ENCODE data around the gene NDUFB10. TPM values are rescaled to one million over a fixed set of nuclear protein-coding genes. Genes with fewer than 3 reads are reported as not detected.

NDUFB10 gene
- total and polyA plus RNA-seq, 8 donors = 28.6 to 285 (median 92.9) TPM

- Histone ChIP-seq H3K27me3 (peaks cover 0 to 45% (median 3%) of the 10 kb centered on the region in 3 donors), H3K36me3 (peaks cover 43 to 49% (median 48%) of the 10 kb centered on the region in 4 donors), H3K4me1 (peaks cover 21 to 44% (median 36%) of the 10 kb centered on the region in 4 donors), H3K9me3 (no peaks in the 10 kb centered on the region), H3K27ac (no peak overlapping the region), H3K4me3 (peak overlapping the region in 2 of 4 donors; percentile 97 to 99)
- 89 to 93% (median 91%) methylated on average over 14 to 16 of the region's 16 CpGs for WGBS, 5 donors
- no peak for DNase-seq
- TF ChIP-seq, protein P1, sequence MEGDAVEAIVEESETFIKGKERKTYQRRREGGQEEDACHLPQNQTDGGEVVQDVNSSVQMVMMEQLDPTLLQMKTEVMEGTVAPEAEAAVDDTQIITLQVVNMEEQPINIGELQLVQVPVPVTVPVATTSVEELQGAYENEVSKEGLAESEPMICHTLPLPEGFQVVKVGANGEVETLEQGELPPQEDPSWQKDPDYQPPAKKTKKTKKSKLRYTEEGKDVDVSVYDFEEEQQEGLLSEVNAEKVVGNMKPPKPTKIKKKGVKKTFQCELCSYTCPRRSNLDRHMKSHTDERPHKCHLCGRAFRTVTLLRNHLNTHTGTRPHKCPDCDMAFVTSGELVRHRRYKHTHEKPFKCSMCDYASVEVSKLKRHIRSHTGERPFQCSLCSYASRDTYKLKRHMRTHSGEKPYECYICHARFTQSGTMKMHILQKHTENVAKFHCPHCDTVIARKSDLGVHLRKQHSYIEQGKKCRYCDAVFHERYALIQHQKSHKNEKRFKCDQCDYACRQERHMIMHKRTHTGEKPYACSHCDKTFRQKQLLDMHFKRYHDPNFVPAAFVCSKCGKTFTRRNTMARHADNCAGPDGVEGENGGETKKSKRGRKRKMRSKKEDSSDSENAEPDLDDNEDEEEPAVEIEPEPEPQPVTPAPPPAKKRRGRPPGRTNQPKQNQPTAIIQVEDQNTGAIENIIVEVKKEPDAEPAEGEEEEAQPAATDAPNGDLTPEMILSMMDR (IDR thresholded peaks at IDR 0.05) = no peak
- TF ChIP-seq EP300 (IDR thresholded peaks at IDR 0.05) (no peak), POLR2A (IDR thresholded peaks at IDR 0.05) (no peak), POLR2AphosphoS5 (IDR thresholded peaks at IDR 0.05) (no peak)
- intact Hi-C loops (cut with DNase I; ENCODE audit: low total_unique reads) = no loop called here
These were observed 14.3 kb downstream of the NDUFB10 start for GRCh38 chr16:1973461-1974156.

GRCh38 chr16:1974157-1975070, 15.1 kb downstream of the NDUFB10 start:
- Histone ChIP-seq H3K4me1 (peaks cover 24 to 49% (median 44%) of the 10 kb centered on the region in 4 donors), H3K4me3 (no peak overlapping the region), H3K36me3 (peaks cover 43 to 53% (median 52%) of the 10 kb centered on the region in 4 donors), H3K27ac (no peak overlapping the region), H3K27me3 (peaks cover 0 to 53% (median 11%) of the 10 kb centered on the region in 3 donors), H3K9me3 (no peaks in the 10 kb centered on the region)
- DNase-seq = no peak
- WGBS, 5 donors = 92 to 95% (median 93%) methylated on average over 30 to 42 of the region's 42 CpGs
- no peak for TF ChIP-seq POLR2AphosphoS5 (IDR thresholded peaks at IDR 0.05)
- TF ChIP-seq, protein P1 (IDR thresholded peaks at IDR 0.05) = no peak
- no peak for TF ChIP-seq POLR2A (IDR thresholded peaks at IDR 0.05)
- TF ChIP-seq EP300 (IDR thresholded peaks at IDR 0.05) = no peak
- intact Hi-C loops (cut with DNase I; ENCODE audit: low total_unique reads) = no loop called here

DNA sequence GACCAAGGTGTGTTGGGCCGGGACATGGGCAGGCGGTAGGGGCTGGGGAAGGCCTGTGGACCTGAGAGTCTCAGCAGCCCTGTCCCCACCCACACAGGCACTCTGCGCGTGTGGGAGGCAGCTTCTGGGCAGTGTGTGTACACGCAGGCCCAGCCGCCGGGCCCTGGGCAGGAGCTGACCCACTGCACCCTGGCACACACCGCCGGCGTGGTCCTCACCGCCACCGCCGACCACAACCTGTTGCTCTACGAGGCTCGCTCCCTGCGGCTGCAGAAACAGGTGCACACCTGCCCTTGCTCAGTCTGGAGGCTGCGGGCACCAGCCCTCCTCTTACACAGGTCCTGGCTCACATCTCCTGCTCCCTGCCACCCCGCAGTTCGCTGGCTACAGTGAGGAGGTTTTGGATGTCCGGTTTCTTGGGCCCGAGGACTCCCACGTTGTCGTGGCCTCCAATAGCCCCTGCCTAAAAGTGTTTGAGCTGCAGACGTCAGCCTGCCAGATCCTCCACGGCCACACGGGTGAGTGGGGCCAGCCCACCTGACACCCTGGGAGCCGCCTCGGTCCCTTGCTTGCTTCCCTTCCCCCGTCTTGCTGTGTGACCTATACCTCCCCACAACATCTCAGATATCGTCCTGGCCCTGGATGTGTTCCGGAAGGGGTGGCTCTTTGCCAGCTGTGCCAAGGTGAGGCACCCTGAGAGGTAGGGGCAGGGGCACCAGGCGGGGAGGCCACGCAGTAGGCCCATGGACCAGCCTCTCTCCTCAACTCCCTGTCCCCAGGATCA, 16.3 kb downstream of the NDUFB10 start:
- no peak for TF ChIP-seq POLR2AphosphoS5 (IDR thresholded peaks at IDR 0.05)
- no peak for TF ChIP-seq POLR2A (IDR thresholded peaks at IDR 0.05)
- TF ChIP-seq, protein P1 (IDR thresholded peaks at IDR 0.05) = no peak
- no peak for TF ChIP-seq EP300 (IDR thresholded peaks at IDR 0.05)
- no peak overlapping the region for H3K27ac ChIP-seq
- no peaks in the 10 kb centered on the region for H3K9me3 ChIP-seq
- intact Hi-C loops (cut with DNase I; ENCODE audit: low total_unique reads) = no loop called here
- H3K4me3 ChIP-seq = no peak overlapping the region
- H3K27me3 ChIP-seq = peaks cover 2 to 65% (median 24%) of the 10 kb centered on the region in 3 donors
- DNase-seq = no peak
- WGBS, 5 donors = 88 to 94% (median 91%) methylated on average over 13 to 33 of the region's 33 CpGs
- peaks cover 43 to 53% (median 52%) of the 10 kb centered on the region in 4 donors for H3K36me3 ChIP-seq
- H3K4me1 ChIP-seq = peaks cover 35 to 57% (median 51%) of the 10 kb centered on the region in 4 donors

- no peak for TF ChIP-seq POLR2AphosphoS5 (IDR thresholded peaks at IDR 0.05)
- TF ChIP-seq POLR2A (IDR thresholded peaks at IDR 0.05) = no peak
- no peak for TF ChIP-seq EP300 (IDR thresholded peaks at IDR 0.05)
- Histone ChIP-seq H3K4me1 (peaks cover 31 to 56% (median 51%) of the 10 kb centered on the region in 4 donors), H3K27me3 (peaks cover 4 to 71% (median 29%) of the 10 kb centered on the region in 3 donors), H3K4me3 (no peak overlapping the region), H3K27ac (no peak overlapping the region), H3K9me3 (no peaks in the 10 kb centered on the region), H3K36me3 (peaks cover 43 to 53% (median 52%) of the 10 kb centered on the region in 4 donors)
- DNase-seq = no peak
- WGBS, 5 donors = 92 to 100% (median 94%) methylated on average over 4 to 8 of the region's 8 CpGs
- intact Hi-C loops (cut with DNase I; ENCODE audit: low total_unique reads) = no loop called here
These were observed 16.8 kb downstream of the NDUFB10 start for GRCh38 chr16:1976216-1976520.
